ENCODE results near the gene MYL3.

MYL3 gene

GRCh38 chr3:46901061-46901460, 37.8 kb upstream of the MYL3 start:
- TF ChIP-seq RAD21 (IDR thresholded peaks at IDR 0.05; ENCODE audit: low read depth) = no peak
- TF ChIP-seq REST (IDR thresholded peaks at IDR 0.05; ENCODE audit: low read depth) = no peak
- TF ChIP-seq TCF12 (IDR thresholded peaks at IDR 0.05; ENCODE audit: low read depth) = no peak
- no peak for TF ChIP-seq FOXM1 (IDR thresholded peaks at IDR 0.05; ENCODE audit: borderline replicate concordance, low read depth)
- TF ChIP-seq CREB1 (IDR thresholded peaks at IDR 0.05; ENCODE audit: low read depth) = no peak
- no peak for TF ChIP-seq TEAD4 (IDR thresholded peaks at IDR 0.05)
- TF ChIP-seq MAX (IDR thresholded peaks at IDR 0.05) = no peak
- TF ChIP-seq NFIC (IDR thresholded peaks at IDR 0.05) = no peak
- TF ChIP-seq TAF1 (IDR thresholded peaks at IDR 0.05; ENCODE audit: low read depth) = no peak
- TF ChIP-seq EP300 (IDR thresholded peaks at IDR 0.05; ENCODE audit: borderline replicate concordance) = no peak
- no peak for TF ChIP-seq YY1 (IDR thresholded peaks at IDR 0.05; ENCODE audit: low read depth)
- TF ChIP-seq EGR1 (IDR thresholded peaks at IDR 0.05) = no peak
- no peak for TF ChIP-seq CEBPB (IDR thresholded peaks at IDR 0.05)
- no peak for TF ChIP-seq ZBTB7A (IDR thresholded peaks at IDR 0.05; ENCODE audit: low read depth)
- TF ChIP-seq USF1 (IDR thresholded peaks at IDR 0.05) = no peak

GRCh38 chr3:46900356-46900755, 37.1 kb upstream of the MYL3 start:
- TF ChIP-seq CEBPB (IDR thresholded peaks at IDR 0.05) = no peak
- TF ChIP-seq YY1 (IDR thresholded peaks at IDR 0.05; ENCODE audit: low read depth) = no peak
- no peak for TF ChIP-seq REST (IDR thresholded peaks at IDR 0.05; ENCODE audit: low read depth)
- TF ChIP-seq FOXM1 (IDR thresholded peaks at IDR 0.05; ENCODE audit: borderline replicate concordance, low read depth) = no peak
- no peak for TF ChIP-seq EGR1 (IDR thresholded peaks at IDR 0.05)
- no peak for TF ChIP-seq TAF1 (IDR thresholded peaks at IDR 0.05; ENCODE audit: low read depth)
- no peak for TF ChIP-seq EP300 (IDR thresholded peaks at IDR 0.05; ENCODE audit: borderline replicate concordance)
- no peak for TF ChIP-seq MAX (IDR thresholded peaks at IDR 0.05)
- no peak for TF ChIP-seq TCF12 (IDR thresholded peaks at IDR 0.05; ENCODE audit: low read depth)
- TF ChIP-seq ZBTB7A (IDR thresholded peaks at IDR 0.05; ENCODE audit: low read depth) = no peak
- TF ChIP-seq CREB1 (IDR thresholded peaks at IDR 0.05; ENCODE audit: low read depth) = no peak
- no peak for TF ChIP-seq USF1 (IDR thresholded peaks at IDR 0.05)
- TF ChIP-seq NFIC (IDR thresholded peaks at IDR 0.05) = no peak
- no peak for TF ChIP-seq RAD21 (IDR thresholded peaks at IDR 0.05; ENCODE audit: low read depth)
- TF ChIP-seq TEAD4 (IDR thresholded peaks at IDR 0.05) = no peak

- TF ChIP-seq NFIC (IDR thresholded peaks at IDR 0.05) = peak; percentile 93
- no peak for TF ChIP-seq TAF1 (IDR thresholded peaks at IDR 0.05; ENCODE audit: low read depth)
- TF ChIP-seq TCF12 (IDR thresholded peaks at IDR 0.05; ENCODE audit: low read depth) = peak; percentile 61
- TF ChIP-seq ZBTB7A (IDR thresholded peaks at IDR 0.05; ENCODE audit: low read depth) = 0 out of 2 replicates have a peak, but pooled peaks have one; percentile 46
- TF ChIP-seq YY1 (IDR thresholded peaks at IDR 0.05; ENCODE audit: low read depth) = no peak
Observed at GRCh38 chr3:46900007-46900292, 36.7 kb upstream of the MYL3 start.

- no peak for TF ChIP-seq TEAD4 (IDR thresholded peaks at IDR 0.05)
- TF ChIP-seq EP300 (IDR thresholded peaks at IDR 0.05; ENCODE audit: borderline replicate concordance) = no peak
- TF ChIP-seq CEBPB (IDR thresholded peaks at IDR 0.05) = no peak
- TF ChIP-seq ZBTB7A (IDR thresholded peaks at IDR 0.05; ENCODE audit: low read depth) = peak; percentile 27; the same call in 1 of the 2 replicates
- TF ChIP-seq USF1 (IDR thresholded peaks at IDR 0.05) = no peak
Observed at GRCh38 chr3:46899151-46900006, 36.1 kb upstream of the MYL3 start.

GRCh38 chr3:46898321-46899150, 35.3 kb upstream of the MYL3 start:
- TF ChIP-seq NFIC (IDR thresholded peaks at IDR 0.05) (no peak), REST (IDR thresholded peaks at IDR 0.05; ENCODE audit: low read depth) (no peak), RAD21 (IDR thresholded peaks at IDR 0.05; ENCODE audit: low read depth) (no peak), CEBPB (IDR thresholded peaks at IDR 0.05) (no peak), EP300 (IDR thresholded peaks at IDR 0.05; ENCODE audit: borderline replicate concordance) (no peak), YY1 (IDR thresholded peaks at IDR 0.05; ENCODE audit: low read depth) (no peak), TCF12 (IDR thresholded peaks at IDR 0.05; ENCODE audit: low read depth) (no peak), TAF1 (IDR thresholded peaks at IDR 0.05; ENCODE audit: low read depth) (no peak), EGR1 (IDR thresholded peaks at IDR 0.05) (no peak), TEAD4 (IDR thresholded peaks at IDR 0.05) (no peak), ZBTB7A (IDR thresholded peaks at IDR 0.05; ENCODE audit: low read depth) (no peak), MAX (IDR thresholded peaks at IDR 0.05) (no peak), FOXM1 (IDR thresholded peaks at IDR 0.05; ENCODE audit: borderline replicate concordance, low read depth) (no peak), CREB1 (IDR thresholded peaks at IDR 0.05; ENCODE audit: low read depth) (no peak), USF1 (IDR thresholded peaks at IDR 0.05) (no peak)
